GM12873 (cell line): ENCODE measurements around the gene QARS1.

Experiments used
- CTCF ChIP-seq: IDR thresholded peaks from 2 replicates; pipeline ENCODE4 v1.5.1; 2012; ENCODE audit warnings: low read depth, mild to moderate bottlenecking, moderate library complexity, low read length, control low read depth; ENCODE audit not compliant: insufficient read depth; ENCODE audit errors: missing control alignments

Gene QARS1

GRCh38 chr3:49123687-49124086 is 19.1 kb upstream of the QARS1 start:
- TF ChIP-seq CTCF, result no peak

GRCh38 chr3:49122886-49123545 is 18.5 kb upstream of the QARS1 start:
- TF ChIP-seq CTCF, result no peak

DNA sequence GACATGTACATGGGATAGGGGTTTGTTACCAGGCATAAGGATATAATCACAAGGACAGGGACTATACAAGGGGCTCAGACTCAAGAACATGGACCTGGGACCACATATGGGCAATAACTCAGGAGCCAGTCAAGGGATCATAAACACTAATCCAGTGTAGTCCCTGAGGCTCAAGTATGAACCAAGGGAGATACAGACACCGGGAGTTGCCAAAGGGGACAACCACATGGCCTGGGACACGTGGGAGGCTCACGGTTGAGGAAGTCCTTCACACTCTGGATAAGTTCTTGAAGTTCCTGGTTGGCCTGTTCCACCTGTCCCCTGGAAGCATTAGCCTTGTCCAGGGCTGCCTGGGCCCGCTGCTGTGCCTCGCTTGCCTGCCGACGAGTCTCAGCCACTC is 17.9 kb upstream of the QARS1 start:
- no peak for TF ChIP-seq CTCF

GRCh38 chr3:49122022-49122421 is 17.5 kb upstream of the QARS1 start:
- no peak for TF ChIP-seq CTCF

- TF ChIP-seq CTCF, result no peak
Observed at GRCh38 chr3:49121132-49121736, 16.7 kb upstream of the QARS1 start.

DNA sequence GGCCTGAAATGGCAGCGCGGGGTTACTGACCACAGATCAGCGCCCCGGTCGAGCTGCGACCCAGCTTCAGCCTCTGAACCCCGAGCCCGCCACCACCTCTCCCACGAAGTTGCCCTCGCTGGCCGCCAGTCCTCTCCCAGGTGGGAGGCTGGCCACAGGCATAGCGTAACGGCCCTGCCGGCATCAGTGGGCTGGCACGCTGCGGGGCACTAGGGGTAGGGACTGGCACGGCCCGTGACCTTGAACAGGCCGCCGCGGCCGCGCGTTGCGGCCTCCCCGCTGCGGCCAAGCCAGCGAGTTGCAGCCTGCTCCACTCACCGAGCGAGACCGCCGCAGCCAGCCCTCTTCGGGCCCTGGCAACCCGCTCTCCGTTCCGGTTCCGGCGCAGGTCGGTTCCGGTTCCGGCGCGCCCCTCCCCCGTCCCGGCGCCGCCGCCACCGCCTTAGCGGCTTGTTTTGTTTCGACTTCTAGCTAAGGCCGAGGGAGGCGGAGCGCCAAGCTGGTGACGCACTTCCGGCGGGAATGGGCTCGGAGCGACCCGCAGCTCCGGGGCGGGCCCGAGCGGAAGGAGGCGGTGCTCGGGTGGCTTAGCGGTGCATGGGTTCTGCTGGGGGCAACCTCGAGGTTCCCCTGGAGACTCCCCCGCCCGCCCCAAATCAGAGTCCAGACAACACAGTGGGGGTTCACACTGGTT is 16.0 kb upstream of the QARS1 start, which contains the start of gene USP19:
Gene USP19, minus strand, starts transcription at position 386 of the 694 bp plus-strand sequence. CDS start 1,678 bp downstream, outside the sequence.
- TF ChIP-seq CTCF, result no peak

DNA sequence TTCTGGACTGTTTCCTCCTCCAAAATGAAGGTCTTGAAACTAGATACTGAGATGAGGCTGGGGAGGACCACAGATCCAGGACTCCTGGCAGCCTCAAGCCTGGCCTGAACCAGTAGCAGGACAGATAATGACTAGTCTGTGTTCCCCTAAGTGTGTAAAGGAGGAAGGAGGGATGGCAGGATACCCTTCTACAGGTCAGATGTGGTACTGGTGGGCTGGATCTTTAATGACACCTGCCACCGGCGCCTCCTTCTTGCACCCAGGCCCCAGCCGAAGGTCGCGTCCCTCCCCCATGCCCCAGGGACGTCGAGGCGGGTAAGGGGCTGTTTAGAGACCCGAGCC is 15.5 kb upstream of the QARS1 start:
- no peak for TF ChIP-seq CTCF
